Measurements from ENCODE around the gene DNAJC6. TPM values are rescaled to one million over a fixed set of nuclear protein-coding genes. Genes with fewer than 3 reads are reported as not detected.
"Not testable (repeated sequence)": the region's sequence is repeated elsewhere in the genome, so short reads cannot be mapped to it uniquely, and the experiment has no call there.

DNAJC6 gene
- total and polyA plus RNA-seq, 5 experiments from 2014 or later: 0.21 to 4.6 (median 2.0) TPM; not detected in 1

DNA sequence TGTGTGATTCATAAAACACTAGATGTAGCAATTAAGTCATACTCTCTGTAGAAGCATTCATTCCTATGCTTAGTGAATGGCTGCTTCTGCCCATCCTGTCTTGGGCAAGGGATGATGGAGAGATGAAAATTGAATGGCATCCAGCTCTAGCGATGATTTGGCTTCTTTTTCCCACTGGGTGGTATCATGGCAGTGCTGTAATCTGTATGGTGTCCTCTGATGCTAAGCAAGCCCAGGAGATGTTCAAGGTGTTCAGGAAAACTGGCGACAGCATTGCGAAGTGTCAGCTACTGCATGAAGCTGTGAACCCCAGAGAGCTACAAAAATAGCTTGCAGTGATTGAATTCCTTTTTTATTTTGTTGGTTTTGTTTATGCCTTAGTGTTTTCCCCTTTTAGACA lies 62.2 kb downstream of the DNAJC6 start:
- H3K9me3 Mint-ChIP-seq: peaks cover 0 to 4% (median 0%) of the 10 kb centered on the region in 9 donors
- H3K27ac Mint-ChIP-seq: no peak overlapping the region
- POLR2A ChIA-PET: no interaction called here
- peaks cover 0 to 4% (median 3%) of the 10 kb centered on the region in 3 donors for H3K36me3 Mint-ChIP-seq
- no peak overlapping the region for H3K4me3 Mint-ChIP-seq
- peaks cover 0 to 6% (median 1%) of the 10 kb centered on the region in 5 donors for H3K27me3 Mint-ChIP-seq
- DNase-seq (no peak), ATAC-seq (no peak)
- no peaks in the 10 kb centered on the region for H3K4me1 Mint-ChIP-seq

DNA sequence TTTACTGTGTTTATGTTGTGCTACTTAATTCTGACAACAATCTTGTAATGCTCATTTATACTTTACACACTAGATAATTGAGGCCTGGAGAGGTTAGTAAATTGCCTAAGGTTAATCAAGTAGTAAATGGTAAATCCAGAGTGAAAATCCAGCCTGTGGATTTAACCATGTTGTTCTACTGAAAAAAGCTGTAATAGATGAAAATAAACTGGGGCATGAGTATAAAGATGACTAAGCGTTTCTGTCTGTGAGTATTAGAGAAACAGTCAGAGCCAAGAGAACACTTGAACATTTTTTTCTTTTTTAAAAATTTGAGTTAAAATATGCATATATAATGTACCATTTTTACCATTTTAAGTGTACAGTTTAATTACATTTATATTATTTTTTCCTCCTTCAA lies 63.2 kb downstream of the DNAJC6 start:
- Mint-ChIP-seq H3K4me3 (no peak overlapping the region), H3K27me3 (peaks cover 0 to 6% (median 1%) of the 10 kb centered on the region in 5 donors), H3K4me1 (no peaks in the 10 kb centered on the region), H3K9me3 (peaks cover 0 to 4% (median 0%) of the 10 kb centered on the region in 9 donors), H3K36me3 (peaks cover 0 to 3% (median 0%) of the 10 kb centered on the region in 3 donors), H3K27ac (no peak overlapping the region)
- POLR2A ChIA-PET: no interaction called here
- ATAC-seq: no peak
- no peak for DNase-seq

DNA sequence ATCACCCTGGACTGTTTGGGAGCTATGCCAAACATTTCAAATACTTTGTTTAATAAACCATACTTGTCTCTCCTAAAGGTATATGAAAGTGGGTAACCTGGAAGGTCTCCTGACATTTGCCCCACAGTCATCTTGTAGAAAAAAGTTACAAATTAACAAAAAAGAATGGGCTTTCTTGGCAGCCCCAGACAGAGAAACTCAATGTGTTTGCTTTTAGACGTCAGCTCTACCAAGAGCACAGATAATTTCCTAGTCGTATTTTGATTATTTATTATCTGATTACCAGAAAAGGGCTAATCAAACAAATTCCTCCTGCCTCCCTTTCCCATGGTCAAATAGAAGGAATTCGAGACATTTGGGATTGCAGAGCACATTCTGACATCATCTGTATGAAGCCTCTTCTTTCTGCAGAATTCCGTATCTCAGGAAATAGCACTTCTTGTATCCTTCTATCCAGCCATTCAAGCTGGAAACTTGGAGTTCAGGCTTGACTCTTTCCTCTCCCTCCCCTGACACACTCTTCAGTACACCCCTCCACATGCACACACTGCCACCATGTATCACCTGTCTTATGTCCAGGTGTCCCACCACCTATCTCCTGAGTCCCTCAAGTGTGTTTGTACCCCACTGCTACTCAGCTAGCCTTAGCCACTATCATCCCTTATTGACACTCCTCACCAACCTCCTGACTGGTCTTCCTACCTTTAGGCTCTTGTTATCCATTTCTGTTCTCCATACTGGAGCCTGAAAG lies 68.3 kb downstream of the DNAJC6 start:
- no peak for ATAC-seq
- Mint-ChIP-seq H3K27ac (no peak overlapping the region), H3K9me3 (peaks cover 0 to 4% (median 0%) of the 10 kb centered on the region in 9 donors), H3K4me3 (no peak overlapping the region), H3K36me3 (peaks cover 3 to 10% (median 5%) of the 10 kb centered on the region in 3 donors), H3K27me3 (peaks cover 5 to 12% (median 10%) of the 10 kb centered on the region in 5 donors), H3K4me1 (peaks cover 0 to 3% (median 0%) of the 10 kb centered on the region in 4 donors)
- POLR2A ChIA-PET: no interaction called here
- DNase-seq: no peak

DNA sequence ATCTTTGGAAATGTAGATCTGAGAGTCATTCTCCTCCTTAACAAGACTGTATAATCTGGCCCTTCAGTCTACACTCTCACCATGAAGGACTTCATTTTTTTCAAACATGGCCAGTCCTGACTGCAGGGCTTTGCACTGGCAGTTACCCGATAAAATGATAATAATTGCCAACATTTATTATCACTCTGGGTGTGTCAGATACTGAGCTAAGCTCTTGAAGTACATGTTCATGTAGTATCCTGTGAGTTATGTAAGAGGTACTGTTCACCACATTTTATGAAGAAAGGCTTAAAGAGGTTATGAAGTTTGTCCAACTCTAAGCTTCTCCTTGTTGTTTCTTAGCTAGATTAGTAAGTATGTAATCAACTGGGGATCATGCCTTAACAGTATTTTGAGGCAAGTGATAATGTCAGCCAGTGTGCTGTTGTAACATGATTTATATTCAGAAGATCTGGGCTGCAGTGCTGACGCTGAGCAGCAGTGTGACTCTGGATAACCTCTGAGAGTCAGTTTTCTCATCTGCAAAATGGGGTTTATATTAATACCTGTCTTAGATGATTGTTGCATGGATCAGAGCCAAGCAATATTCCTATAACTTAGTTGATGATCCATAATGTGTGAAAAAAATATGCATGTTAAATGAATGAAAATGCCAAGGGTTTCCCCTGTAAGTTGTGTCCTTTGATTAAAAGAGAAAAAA lies 69.1 kb downstream of the DNAJC6 start:
- H3K27me3 Mint-ChIP-seq: peaks cover 5 to 12% (median 10%) of the 10 kb centered on the region in 5 donors
- peaks cover 0 to 3% (median 0%) of the 10 kb centered on the region in 4 donors for H3K4me1 Mint-ChIP-seq
- peaks cover 0 to 4% (median 0%) of the 10 kb centered on the region in 9 donors for H3K9me3 Mint-ChIP-seq
- POLR2A ChIA-PET: no interaction called here
- ATAC-seq (no peak), DNase-seq (no peak)
- no peak overlapping the region for H3K4me3 Mint-ChIP-seq
- H3K27ac Mint-ChIP-seq: no peak overlapping the region
- peaks cover 5 to 10% (median 5%) of the 10 kb centered on the region in 3 donors for H3K36me3 Mint-ChIP-seq

DNA sequence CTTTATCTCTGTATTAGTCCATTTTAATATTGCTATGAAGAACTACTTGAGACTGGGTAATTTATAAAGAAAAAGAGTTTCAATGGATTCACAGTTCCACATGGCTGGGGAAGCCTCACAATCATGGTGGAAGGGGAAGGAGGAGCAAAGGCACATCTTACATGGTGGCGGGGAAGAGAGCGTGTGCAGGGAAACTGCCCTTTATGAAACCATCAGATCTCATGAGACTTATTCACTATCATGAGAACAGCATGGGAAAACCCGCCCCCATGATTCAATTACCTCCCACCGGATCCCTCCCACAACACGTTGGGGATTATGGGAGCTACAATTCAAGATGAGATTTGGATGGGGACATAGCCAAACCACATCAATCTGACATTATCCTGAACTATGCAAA lies 75.1 kb downstream of the DNAJC6 start:
- DNase-seq, H3K27ac Mint-ChIP-seq, H3K4me3 Mint-ChIP-seq, H3K4me1 Mint-ChIP-seq, POLR2A ChIA-PET, H3K27me3 Mint-ChIP-seq, ATAC-seq, H3K9me3 Mint-ChIP-seq: not testable (repeated sequence)
- H3K36me3 Mint-ChIP-seq: peaks cover 4 to 12% (median 11%) of the 10 kb centered on the region in 3 donors

DNA sequence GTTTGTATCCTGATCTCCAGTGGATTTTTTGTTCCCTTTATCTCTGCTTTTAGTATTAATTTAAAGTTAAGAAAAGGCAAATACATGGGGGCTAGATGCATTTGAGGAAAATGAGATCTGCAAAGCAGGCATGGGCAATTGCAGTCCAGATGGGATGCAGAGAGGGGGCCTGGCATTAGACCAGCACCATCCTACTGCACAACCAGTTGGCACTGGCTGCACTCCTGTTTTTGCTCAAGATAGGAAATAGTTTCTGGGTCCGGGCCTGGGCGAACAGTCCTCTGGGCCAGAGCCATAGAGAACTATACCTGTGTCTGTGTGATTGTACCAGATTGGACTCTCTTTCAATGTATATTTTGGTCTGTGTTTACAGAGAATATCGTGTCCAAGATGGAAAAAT lies 77.1 kb downstream of the DNAJC6 start:
- Mint-ChIP-seq H3K4me1 (no peaks in the 10 kb centered on the region), H3K27me3 (peaks cover 0 to 1% (median 0%) of the 10 kb centered on the region in 5 donors), H3K9me3 (peaks cover 0 to 5% (median 0%) of the 10 kb centered on the region in 9 donors), H3K4me3 (no peak overlapping the region), H3K36me3 (peaks cover 0 to 11% (median 5%) of the 10 kb centered on the region in 3 donors), H3K27ac (no peak overlapping the region)
- ATAC-seq (no peak), DNase-seq (no peak)
- POLR2A ChIA-PET: no interaction called here

DNA sequence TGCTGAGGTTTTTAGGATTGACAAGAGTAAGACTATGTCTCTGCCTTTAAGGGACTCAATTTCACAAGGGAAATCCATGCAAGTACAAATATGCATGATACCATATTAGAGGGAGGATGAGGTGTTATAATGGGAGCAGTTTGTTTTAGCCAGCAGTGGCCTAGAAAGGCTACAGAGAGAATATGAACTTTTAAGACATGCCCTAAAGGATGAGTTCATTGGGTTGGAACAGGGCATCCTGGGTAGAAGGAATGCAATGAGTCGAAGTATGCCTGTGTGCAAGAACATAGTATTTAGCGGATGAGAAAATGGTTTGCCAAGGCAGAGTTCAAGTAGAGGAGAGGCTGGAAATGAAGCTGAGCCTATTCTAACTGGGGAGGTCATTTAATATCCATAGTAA lies 78.5 kb downstream of the DNAJC6 start:
- DNase-seq (no peak), ATAC-seq (no peak)
- H3K9me3 Mint-ChIP-seq: peaks cover 0 to 5% (median 0%) of the 10 kb centered on the region in 9 donors
- no peaks in the 10 kb centered on the region for H3K4me1 Mint-ChIP-seq
- POLR2A ChIA-PET: no interaction called here
- H3K4me3 Mint-ChIP-seq: no peak overlapping the region
- peaks cover 0 to 11% (median 10%) of the 10 kb centered on the region in 3 donors for H3K36me3 Mint-ChIP-seq
- no peak overlapping the region for H3K27ac Mint-ChIP-seq
- H3K27me3 Mint-ChIP-seq: no peaks in the 10 kb centered on the region

DNA sequence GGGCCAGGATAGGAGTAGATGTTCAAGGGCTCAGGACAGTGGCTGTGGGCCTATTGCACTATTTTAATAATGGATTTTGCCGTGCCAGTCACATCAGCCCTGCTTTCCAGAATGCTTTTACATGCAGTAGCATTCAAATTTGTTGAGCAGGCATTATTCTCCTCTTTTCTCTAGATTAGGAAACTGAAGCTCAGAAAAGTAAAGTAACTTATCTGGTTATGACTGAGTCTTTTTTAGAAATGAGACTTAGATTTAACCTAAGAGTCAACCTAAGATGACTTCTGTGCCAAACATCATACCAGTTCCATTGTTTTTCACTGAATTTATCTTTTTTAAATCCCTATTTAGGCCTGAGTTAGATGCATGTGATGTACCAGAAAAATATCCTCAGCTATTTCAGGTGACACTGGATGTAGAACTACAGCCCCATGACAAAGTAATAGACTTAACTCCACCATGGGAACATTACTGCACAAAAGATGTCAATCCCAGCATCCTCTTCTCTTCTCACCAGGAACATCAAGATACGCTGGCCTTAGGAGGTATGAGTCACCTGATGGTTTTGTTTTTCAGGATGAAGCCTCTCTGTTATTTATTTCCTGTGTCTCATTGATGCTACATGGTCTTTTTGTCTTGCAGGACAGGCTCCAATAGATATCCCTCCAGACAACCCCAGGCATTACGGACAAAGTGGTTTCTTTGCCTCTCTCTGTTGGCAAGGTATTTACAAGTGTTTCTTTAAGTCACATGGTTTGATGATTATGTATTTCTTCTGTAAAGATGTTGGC lies 79.8 kb downstream of the DNAJC6 start:
- no peak overlapping the region for H3K4me3 Mint-ChIP-seq
- H3K27me3 Mint-ChIP-seq: no peaks in the 10 kb centered on the region
- POLR2A ChIA-PET: no interaction called here
- DNase-seq (no peak), ATAC-seq (no peak)
- H3K36me3 Mint-ChIP-seq: peaks cover 0 to 12% (median 10%) of the 10 kb centered on the region in 3 donors
- no peak overlapping the region for H3K27ac Mint-ChIP-seq
- H3K9me3 Mint-ChIP-seq: peaks cover 0 to 5% (median 0%) of the 10 kb centered on the region in 9 donors
- H3K4me1 Mint-ChIP-seq: peaks cover 0 to 1% (median 0%) of the 10 kb centered on the region in 4 donors

DNA sequence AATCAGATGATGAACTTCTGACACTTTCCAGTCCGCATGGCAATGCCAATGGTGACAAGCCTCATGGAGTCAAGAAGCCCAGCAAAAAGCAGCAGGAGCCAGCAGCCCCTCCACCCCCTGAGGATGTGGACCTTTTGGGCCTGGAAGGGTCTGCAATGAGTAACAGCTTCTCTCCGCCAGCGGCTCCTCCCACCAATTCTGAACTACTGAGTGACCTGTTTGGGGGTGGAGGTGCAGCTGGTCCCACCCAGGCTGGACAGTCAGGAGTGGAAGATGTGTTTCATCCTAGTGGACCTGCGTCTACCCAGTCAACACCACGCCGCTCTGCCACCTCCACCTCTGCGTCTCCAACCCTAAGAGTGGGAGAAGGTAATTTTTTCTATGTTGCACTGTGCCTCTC lies 83.2 kb downstream of the DNAJC6 start:
- no peaks in the 10 kb centered on the region for H3K9me3 Mint-ChIP-seq
- H3K4me3 Mint-ChIP-seq: no peak overlapping the region
- H3K4me1 Mint-ChIP-seq: peaks cover 0 to 1% (median 0%) of the 10 kb centered on the region in 4 donors
- peaks cover 0 to 8% (median 5%) of the 10 kb centered on the region in 3 donors for H3K36me3 Mint-ChIP-seq
- H3K27me3 Mint-ChIP-seq: peaks cover 0 to 2% (median 0%) of the 10 kb centered on the region in 5 donors
- no peak overlapping the region for H3K27ac Mint-ChIP-seq
- DNase-seq (no peak), ATAC-seq (no peak)
- POLR2A ChIA-PET: no interaction called here

DNA sequence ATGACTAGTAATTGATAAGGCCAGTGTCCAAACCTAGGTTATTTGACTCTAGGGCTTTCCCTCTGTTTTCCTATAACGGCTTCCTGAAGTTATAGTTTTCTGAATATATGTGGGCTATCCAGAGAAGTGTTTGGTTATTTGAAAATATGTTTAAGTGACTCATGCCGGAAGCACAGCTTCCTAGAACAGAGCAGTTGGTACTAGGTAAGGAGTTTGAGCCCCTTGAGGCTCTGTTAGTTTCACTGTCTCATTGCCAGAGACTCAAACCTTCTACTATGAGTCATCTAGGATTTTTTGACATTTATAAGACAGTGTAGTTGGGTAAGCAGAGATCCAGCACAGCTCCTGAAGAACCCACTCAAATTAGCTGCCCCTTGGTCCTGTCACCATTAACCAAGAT lies 84.0 kb downstream of the DNAJC6 start:
- Mint-ChIP-seq H3K27me3 (peaks cover 0 to 2% (median 0%) of the 10 kb centered on the region in 5 donors), H3K4me1 (peaks cover 0 to 1% (median 0%) of the 10 kb centered on the region in 4 donors), H3K9me3 (no peaks in the 10 kb centered on the region), H3K4me3 (no peak overlapping the region), H3K27ac (no peak overlapping the region), H3K36me3 (peaks cover 0 to 8% (median 5%) of the 10 kb centered on the region in 3 donors)
- no peak for ATAC-seq
- DNase-seq: no peak
- POLR2A ChIA-PET: no interaction called here

DNA sequence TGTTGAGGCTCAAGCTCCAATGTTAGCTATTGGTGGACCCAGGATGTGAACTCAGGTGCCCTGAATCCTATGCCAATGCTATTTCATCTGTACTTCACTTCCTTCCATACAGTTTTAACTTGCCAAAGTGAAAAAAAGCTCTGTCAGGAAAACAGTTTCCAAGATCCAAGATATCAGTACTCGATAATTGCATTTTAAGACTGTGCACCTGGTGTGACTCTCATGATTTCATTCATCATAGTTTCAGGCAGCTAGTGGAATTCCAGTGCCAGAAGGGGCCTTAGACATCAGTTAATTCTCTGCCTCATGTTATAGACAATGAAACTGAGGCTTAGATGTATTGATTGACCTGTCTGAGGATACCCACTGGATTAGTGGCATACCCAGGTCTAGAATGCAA lies 84.6 kb downstream of the DNAJC6 start:
- H3K36me3 Mint-ChIP-seq: peaks cover 0 to 6% (median 5%) of the 10 kb centered on the region in 3 donors
- H3K27me3 Mint-ChIP-seq: peaks cover 0 to 2% (median 0%) of the 10 kb centered on the region in 5 donors
- ATAC-seq: no peak
- H3K4me3 Mint-ChIP-seq: no peak overlapping the region
- POLR2A ChIA-PET: no interaction called here
- H3K9me3 Mint-ChIP-seq: no peaks in the 10 kb centered on the region
- no peak overlapping the region for H3K27ac Mint-ChIP-seq
- H3K4me1 Mint-ChIP-seq: peaks cover 0 to 1% (median 0%) of the 10 kb centered on the region in 4 donors
- no peak for DNase-seq

DNA sequence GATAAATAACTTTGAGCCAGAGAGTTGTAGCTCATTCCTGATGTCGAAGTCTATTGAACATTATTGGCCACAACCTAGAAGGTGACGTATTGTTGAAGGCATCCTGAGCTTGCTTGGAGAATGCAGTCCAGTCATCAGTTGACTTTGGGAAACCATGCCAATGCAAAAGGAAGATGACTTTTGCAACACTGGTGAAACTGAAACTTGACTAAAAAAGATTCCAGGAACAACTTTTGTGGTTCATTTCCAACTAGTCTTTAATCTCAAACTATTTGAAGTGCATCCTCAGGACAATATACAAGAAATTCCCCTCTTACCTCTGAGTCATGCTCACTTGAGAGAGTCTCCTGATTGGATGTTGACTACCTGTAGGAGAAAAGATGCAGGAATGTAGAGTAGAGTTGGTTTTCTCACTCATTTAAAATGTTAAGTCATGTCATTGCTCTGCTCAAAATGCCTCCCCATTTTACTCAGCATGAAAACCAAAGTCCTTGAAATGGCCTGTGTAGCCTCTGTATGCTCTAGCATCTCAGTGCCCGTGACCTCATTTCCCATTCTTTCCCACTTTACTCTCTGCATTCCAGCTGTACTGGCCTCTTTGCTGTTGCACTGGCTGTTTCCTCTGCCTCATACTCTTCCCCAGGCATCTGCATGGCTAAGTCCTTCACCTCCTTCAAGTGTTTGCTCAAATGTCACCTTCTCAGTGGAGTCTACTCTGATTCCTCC lies 86.7 kb downstream of the DNAJC6 start:
- POLR2A ChIA-PET: no interaction called here
- Mint-ChIP-seq H3K27ac (peak overlapping the region in 1 of 10 donors; percentile 52), H3K4me1 (peaks cover 0 to 1% (median 0%) of the 10 kb centered on the region in 4 donors), H3K36me3 (peaks cover 0 to 8% (median 6%) of the 10 kb centered on the region in 3 donors), H3K9me3 (no peaks in the 10 kb centered on the region), H3K4me3 (no peak overlapping the region), H3K27me3 (peaks cover 0 to 4% (median 0%) of the 10 kb centered on the region in 5 donors)
- DNase-seq (no peak), ATAC-seq (no peak)
